Karpas-422 (cell line): ENCODE results near the gene CCNF. TPM values are rescaled to one million over a fixed set of nuclear protein-coding genes. Genes with fewer than 3 reads are reported as not detected.

Experiments used
- DNase-seq: peaks from one replicate; pipeline ENCODE4 v3.0.0-alpha.2; 2015
- H2AFZ ChIP-seq: fragments of 200-600 bp; sonication (generic); 2 replicates; pipeline ENCODE4 v1.6.1; 2014; ENCODE audit warnings: antibody characterized with exemption, low read length, mixed read lengths
- H3K27ac ChIP-seq: fragments of 200-600 bp; sonication (generic); 2 replicates; pipeline ENCODE4 v1.5.1; 2014; ENCODE audit warnings: mild to moderate bottlenecking, low read length, moderate library complexity
- H3K27me3 ChIP-seq: fragments of 200-600 bp; sonication (generic); 2 replicates; pipeline ENCODE4 v1.6.1; 2014; ENCODE audit warnings: low read length, mixed read lengths
- H3K36me3 ChIP-seq: fragments of 200-600 bp; sonication (generic); 2 replicates; pipeline ENCODE4 v1.6.1; 2014; ENCODE audit warnings: low read length, mixed read lengths; ENCODE audit not compliant: insufficient read depth
- H3K4me1 ChIP-seq: fragments of 200-600 bp; sonication (generic); 2 replicates; pipeline ENCODE4 v1.6.1; 2014; ENCODE audit warnings: mild to moderate bottlenecking, low read length, mixed read lengths
- H3K4me2 ChIP-seq: fragments of 200-600 bp; sonication (generic); 2 replicates; pipeline ENCODE4 v1.6.1; 2014; ENCODE audit warnings: low read length, low read depth, mild to moderate bottlenecking; ENCODE audit not compliant: poor library complexity, severe bottlenecking
- H3K4me3 ChIP-seq: fragments of 200-600 bp; sonication (generic); 2 replicates; pipeline ENCODE4 v1.5.1; 2014; ENCODE audit warnings: mild to moderate bottlenecking, antibody characterized with exemption, low read length, mixed read lengths
- H3K79me2 ChIP-seq: fragments of 200-600 bp; sonication (generic); 2 replicates; pipeline ENCODE4 v1.6.1; 2014; ENCODE audit warnings: mild to moderate bottlenecking, low read length, mixed read lengths
- H3K9ac ChIP-seq: fragments of 200-600 bp; sonication (generic); 2 replicates; pipeline ENCODE4 v1.6.0; 2014; ENCODE audit warnings: low read length
- H3K9me2 ChIP-seq: fragments of 200-600 bp; sonication (generic), shearing (Covaris generic); replicated peaks from 2 replicates; pipeline ENCODE4 v1.6.0; 2014; ENCODE audit warnings: mild to moderate bottlenecking, low read length, moderate library complexity; ENCODE audit not compliant: insufficient read depth
- H3K9me3 ChIP-seq: fragments of 300-700, 200-600 bp; sonication (generic); 2 replicates; pipeline ENCODE4 v1.6.1; 2014; ENCODE audit warnings: low read length, mixed read lengths
- H4K20me1 ChIP-seq: fragments of 200-600 bp; sonication (generic); 2 replicates; pipeline ENCODE4 v1.6.1; 2014; ENCODE audit warnings: mild to moderate bottlenecking, antibody characterized with exemption, low read length, low read depth; ENCODE audit not compliant: insufficient read depth
- total RNA-seq: library from RNA; depleted of rRNA; stranded (reverse); fragments of >200 nt; shearing (Covaris generic); gene quantifications from 2 replicates; pipeline ENCODE4 v1.2.3, GENCODE V29; 2014; ENCODE audit warnings: low replicate concordance

Gene CCNF
- total RNA-seq, 1 experiment from 2014 or later = 13.5 TPM

DNA sequence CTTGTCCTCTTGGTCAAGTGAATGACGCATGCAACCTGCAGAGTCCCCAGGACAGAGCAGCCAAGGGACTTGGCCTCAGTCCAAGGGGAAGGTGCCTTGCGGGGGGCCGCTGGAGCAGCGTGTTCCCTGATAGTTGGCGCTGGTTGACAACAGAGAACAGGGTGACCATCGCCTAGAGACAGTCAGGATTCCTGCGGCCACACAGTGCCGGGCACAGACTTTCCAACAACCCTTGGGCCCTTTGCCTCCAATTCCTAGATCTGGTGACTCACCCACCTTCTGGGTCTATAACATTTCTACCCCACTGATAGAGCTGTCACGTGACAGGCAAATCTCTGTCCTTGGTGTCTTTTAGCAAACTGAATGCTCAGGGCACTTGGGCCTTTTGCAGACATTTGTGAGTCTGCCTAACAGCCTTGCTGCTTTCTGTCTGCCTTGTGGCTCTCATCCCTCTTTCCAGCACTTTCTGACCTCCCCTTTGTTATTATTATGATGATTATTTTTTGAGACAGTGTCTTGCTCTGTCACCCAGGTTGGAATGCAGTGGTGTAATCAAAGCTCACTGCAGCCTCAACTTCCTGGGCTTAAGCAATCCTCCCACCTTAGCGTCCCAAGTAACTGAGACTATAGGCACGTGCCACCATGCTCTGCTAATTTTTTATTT, 18.8 kb downstream of the CCNF start:
- Histone ChIP-seq H3K27me3 (no peaks in the 10 kb centered on the region), H3K9ac (no peak overlapping the region), H3K9me2 (no peaks in the 10 kb centered on the region), H4K20me1 (no peaks in the 10 kb centered on the region), H3K4me2 (no peak overlapping the region), H3K27ac (no peak overlapping the region), H2AFZ (no peak overlapping the region), H3K79me2 (0 out of 2 replicates have a peak, but pooled peaks cover 3% of the 10 kb centered on the region), H3K4me1 (no peaks in the 10 kb centered on the region), H3K9me3 (no peaks in the 10 kb centered on the region), H3K4me3 (no peak overlapping the region), H3K36me3 (peaks cover 24% of the 10 kb centered on the region)
- no peak for DNase-seq

DNA sequence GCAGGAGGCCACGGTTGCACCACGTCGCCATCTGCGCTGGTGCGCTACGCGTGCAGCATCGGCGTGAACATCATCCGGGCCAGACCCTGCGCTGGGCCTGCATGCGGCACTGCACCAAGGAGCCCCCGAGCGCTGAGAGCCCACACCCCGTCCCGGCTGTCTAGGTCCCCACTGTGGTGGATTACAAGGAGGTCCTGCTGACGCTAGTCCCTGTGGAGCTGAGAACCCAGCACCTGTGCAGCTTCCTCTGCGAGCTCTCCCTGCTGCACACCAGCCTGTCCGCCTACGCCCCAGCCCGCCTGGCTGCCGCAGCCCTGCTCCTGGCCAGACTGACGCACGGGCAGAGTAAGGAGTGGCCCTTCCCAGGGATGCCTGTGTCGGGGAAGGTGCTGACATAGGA, 19.9 kb downstream of the CCNF start:
- Histone ChIP-seq H3K27me3 (no peaks in the 10 kb centered on the region), H3K9me2 (no peaks in the 10 kb centered on the region), H3K9me3 (no peaks in the 10 kb centered on the region), H2AFZ (no peak overlapping the region), H4K20me1 (no peaks in the 10 kb centered on the region), H3K79me2 (0 out of 2 replicates have a peak, but pooled peaks cover 3% of the 10 kb centered on the region), H3K9ac (no peak overlapping the region), H3K4me3 (no peak overlapping the region), H3K27ac (no peak overlapping the region), H3K4me2 (no peak overlapping the region), H3K36me3 (peaks cover 21% of the 10 kb centered on the region), H3K4me1 (no peaks in the 10 kb centered on the region)
- DNase-seq = no peak

DNA sequence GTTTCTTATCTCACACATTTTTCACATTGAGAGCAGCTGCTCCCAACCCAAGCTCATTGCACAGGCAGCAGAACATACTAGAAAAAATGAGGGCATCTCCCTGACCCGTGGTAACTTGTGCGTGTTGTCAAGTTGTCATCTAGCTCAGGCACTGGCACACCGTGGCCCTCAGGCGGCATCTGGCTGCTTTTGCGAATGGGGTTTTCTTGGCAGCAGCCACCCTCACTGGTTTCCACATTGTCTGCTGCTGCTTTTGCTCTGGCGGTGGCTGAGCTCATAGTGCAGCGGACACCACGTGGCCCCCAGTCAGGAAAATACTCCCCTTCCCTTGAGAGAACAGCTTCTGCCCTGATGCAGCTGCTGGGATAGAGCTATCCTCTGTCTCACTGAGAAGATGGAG, 21.3 kb downstream of the CCNF start:
- Histone ChIP-seq H3K4me2 (no peak overlapping the region), H3K79me2 (0 out of 2 replicates have a peak, but pooled peaks cover 3% of the 10 kb centered on the region), H3K9ac (no peak overlapping the region), H3K27me3 (no peaks in the 10 kb centered on the region), H3K9me2 (no peaks in the 10 kb centered on the region), H3K36me3 (peaks cover 21% of the 10 kb centered on the region), H3K4me3 (no peak overlapping the region), H4K20me1 (no peaks in the 10 kb centered on the region), H3K9me3 (no peaks in the 10 kb centered on the region), H2AFZ (no peak overlapping the region), H3K27ac (no peak overlapping the region), H3K4me1 (no peaks in the 10 kb centered on the region)
- DNase-seq = no peak

DNA sequence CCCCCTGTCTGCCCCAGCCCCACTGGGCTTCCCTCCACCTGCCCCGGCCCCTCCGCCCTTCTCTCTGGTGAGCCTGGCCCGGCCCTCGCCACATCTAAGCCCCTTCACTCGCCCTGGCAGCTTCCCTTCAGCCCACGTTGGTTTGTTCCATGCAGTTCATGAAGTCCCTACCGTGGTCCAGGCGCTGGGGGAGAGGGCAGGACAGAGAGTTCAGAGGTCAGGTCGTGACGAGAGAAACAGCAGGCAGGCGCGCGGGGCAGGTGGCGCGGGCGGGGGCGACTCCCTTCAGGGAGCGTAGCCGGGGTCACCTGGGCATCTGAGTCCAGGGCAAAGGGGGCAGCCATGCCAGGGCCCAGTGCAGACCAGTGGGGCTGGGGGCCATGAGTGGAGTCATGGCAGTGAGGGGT, 21.7 kb downstream of the CCNF start:
- Histone ChIP-seq H3K36me3 (peaks cover 21% of the 10 kb centered on the region), H4K20me1 (no peaks in the 10 kb centered on the region), H3K9me3 (no peaks in the 10 kb centered on the region), H3K27ac (no peak overlapping the region), H3K9ac (no peak overlapping the region), H2AFZ (no peak overlapping the region), H3K79me2 (0 out of 2 replicates have a peak, but pooled peaks cover 3% of the 10 kb centered on the region), H3K4me1 (no peaks in the 10 kb centered on the region), H3K4me2 (no peak overlapping the region), H3K9me2 (no peaks in the 10 kb centered on the region), H3K4me3 (no peak overlapping the region), H3K27me3 (no peaks in the 10 kb centered on the region)
- no peak for DNase-seq

DNA sequence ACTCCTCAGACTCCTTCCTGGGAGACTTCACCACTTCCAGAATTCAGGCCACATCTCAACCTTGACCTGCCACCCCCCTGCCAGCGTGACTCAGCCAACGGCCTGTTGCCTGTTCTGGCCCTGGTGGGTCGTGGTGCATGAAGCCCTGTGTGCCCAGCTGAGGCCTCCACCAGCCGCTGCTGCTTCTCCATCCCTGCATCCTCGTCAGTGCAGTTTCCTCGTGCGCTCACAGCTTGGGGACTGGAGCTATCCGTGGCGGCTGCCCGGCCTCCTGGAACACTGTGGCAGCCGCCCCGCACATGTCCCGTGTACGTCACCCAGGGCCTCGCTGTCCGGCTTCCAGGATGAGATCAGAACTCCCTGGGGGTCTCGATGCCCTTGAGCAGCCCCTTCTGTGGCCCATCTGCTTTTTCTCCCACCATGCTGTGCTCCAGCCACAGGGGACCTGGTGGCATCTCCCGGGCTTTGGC, 22.6 kb downstream of the CCNF start:
- Histone ChIP-seq H3K36me3 (peaks cover 19% of the 10 kb centered on the region), H3K4me1 (no peaks in the 10 kb centered on the region), H3K9ac (no peak overlapping the region), H4K20me1 (no peaks in the 10 kb centered on the region), H3K4me2 (no peak overlapping the region), H3K27ac (no peak overlapping the region), H3K4me3 (no peak overlapping the region), H3K27me3 (no peaks in the 10 kb centered on the region), H2AFZ (no peak overlapping the region), H3K9me3 (no peaks in the 10 kb centered on the region), H3K79me2 (0 out of 2 replicates have a peak, but pooled peaks cover 3% of the 10 kb centered on the region), H3K9me2 (no peaks in the 10 kb centered on the region)
- DNase-seq = no peak

DNA sequence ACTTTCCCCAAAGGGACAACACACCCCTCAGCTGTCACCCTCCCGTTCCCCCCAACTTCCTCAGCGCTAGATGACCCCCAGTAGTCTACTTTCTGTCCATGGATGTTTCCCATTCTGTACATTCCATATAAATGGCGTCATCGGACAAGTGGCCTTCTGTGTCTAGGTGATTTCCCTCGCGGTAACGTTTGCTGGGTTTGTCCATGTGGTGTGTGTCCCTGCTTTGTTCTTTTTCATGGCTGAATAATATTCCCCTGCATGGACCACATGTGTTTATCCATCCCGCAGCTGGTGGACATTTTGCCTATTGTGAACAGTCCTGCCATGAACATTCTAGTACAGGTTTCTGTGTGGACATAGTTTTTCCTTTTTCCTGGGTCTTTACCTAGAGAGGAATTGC, 23.4 kb downstream of the CCNF start:
- no peaks in the 10 kb centered on the region for H4K20me1 ChIP-seq
- no peak overlapping the region for H2AFZ ChIP-seq
- H3K9me2 ChIP-seq = no peaks in the 10 kb centered on the region
- H3K36me3 ChIP-seq = peaks cover 19% of the 10 kb centered on the region
- no peaks in the 10 kb centered on the region for H3K27me3 ChIP-seq
- H3K4me3 ChIP-seq = no peak overlapping the region
- 0 out of 2 replicates have a peak, but pooled peaks cover 3% of the 10 kb centered on the region for H3K79me2 ChIP-seq
- H3K4me2 ChIP-seq = no peak overlapping the region
- H3K9ac ChIP-seq = no peak overlapping the region
- no peaks in the 10 kb centered on the region for H3K4me1 ChIP-seq
- H3K27ac ChIP-seq = no peak overlapping the region
- DNase-seq = no peak
- H3K9me3 ChIP-seq = no peaks in the 10 kb centered on the region

DNA sequence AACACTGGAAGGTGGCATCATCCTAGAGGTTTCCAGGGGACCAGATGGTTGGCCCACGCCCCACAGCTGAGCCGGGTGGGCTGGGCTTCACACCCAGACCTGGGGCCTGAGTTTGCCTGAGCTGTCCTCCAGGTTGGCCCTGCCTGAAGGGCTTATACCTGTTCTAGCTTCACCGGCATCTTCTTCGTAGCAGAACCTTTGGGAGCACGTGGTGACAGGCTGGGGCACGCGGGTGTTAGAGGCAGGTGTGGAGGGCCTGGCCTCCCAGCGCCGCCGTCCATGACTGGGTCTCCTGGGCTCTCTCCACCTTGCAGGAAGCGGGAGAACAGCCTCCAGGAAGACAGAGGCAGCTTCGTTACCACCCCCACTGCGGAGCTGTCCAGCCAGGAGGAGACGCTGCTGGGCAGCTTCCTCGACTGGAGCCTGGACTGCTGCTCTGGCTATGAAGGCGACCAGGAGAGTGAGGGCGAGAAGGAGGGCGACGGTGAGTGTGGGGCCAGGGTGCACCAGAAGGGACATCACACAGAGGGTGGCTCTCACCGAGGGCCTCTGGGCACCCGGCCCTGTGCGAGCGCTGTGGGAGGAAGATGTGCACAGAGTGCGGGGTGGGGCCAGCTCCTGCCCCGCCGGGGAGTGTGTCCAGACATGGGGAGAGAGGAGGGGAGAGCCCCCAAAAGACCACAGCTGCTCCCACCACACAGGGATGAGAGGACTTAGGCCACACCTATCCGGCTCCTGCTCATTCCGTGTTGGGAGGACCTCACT, 26.0 kb downstream of the CCNF start:
- peak; percentile 36 for DNase-seq
- no peak overlapping the region for H3K4me2 ChIP-seq
- no peak overlapping the region for H3K27ac ChIP-seq
- no peaks in the 10 kb centered on the region for H3K9me2 ChIP-seq
- no peak overlapping the region for H3K4me3 ChIP-seq
- peaks cover 19% of the 10 kb centered on the region for H3K36me3 ChIP-seq
- H2AFZ ChIP-seq = no peak overlapping the region
- H3K9ac ChIP-seq = no peak overlapping the region
- no peaks in the 10 kb centered on the region for H3K27me3 ChIP-seq
- no peaks in the 10 kb centered on the region for H3K9me3 ChIP-seq
- H3K79me2 ChIP-seq = peaks cover 4% of the 10 kb centered on the region
- peaks cover 18% of the 10 kb centered on the region for H3K4me1 ChIP-seq
- H4K20me1 ChIP-seq = no peaks in the 10 kb centered on the region

DNA sequence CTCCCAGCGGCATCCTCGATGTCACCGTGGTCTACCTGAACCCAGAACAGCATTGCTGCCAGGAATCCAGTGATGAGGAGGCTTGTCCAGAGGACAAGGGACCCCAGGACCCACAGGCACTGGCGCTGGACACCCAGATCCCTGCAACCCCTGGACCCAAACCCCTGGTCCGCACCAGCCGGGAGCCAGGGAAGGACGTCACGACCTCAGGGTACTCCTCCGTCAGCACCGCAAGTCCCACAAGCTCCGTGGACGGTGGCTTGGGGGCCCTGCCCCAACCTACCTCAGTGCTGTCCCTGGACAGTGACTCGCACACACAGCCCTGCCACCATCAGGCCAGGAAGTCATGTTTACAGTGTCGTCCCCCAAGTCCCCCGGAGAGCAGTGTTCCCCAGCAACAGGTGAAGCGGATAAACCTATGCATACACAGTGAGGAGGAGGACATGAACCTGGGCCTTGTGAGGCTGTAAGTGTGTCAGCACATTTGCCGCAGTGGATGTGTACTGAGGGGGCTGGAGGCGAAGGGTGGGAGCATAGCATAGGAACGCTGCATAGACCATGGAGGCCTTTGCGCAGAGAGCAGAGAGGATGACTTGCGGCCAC, 27.4 kb downstream of the CCNF start:
- no peak overlapping the region for H2AFZ ChIP-seq
- H3K27me3 ChIP-seq = no peaks in the 10 kb centered on the region
- H3K79me2 ChIP-seq = peaks cover 16% of the 10 kb centered on the region
- H3K36me3 ChIP-seq = peaks cover 19% of the 10 kb centered on the region; the same call in 1 of the 2 replicates
- peak; percentile 31 for DNase-seq
- H3K9me2 ChIP-seq = no peaks in the 10 kb centered on the region
- no peaks in the 10 kb centered on the region for H3K9me3 ChIP-seq
- H3K4me1 ChIP-seq = peaks cover 32% of the 10 kb centered on the region
- H3K4me3 ChIP-seq = no peak overlapping the region
- 0 out of 2 replicates have a peak, but pooled peaks cover 5% of the 10 kb centered on the region for H4K20me1 ChIP-seq
- H3K4me2 ChIP-seq = no peak overlapping the region
- no peak overlapping the region for H3K9ac ChIP-seq
- H3K27ac ChIP-seq = no peak overlapping the region
